Hypothalamus (tissue), 51 donors: ENCODE results near the gene NPAS3.
A peak's percentile ranks its signal among the peaks of the same experiment; 100 is the strongest.

Experiments
- DNase-seq, 51 donors: peaks; one replicate each; lab custom pipeline; 2025; lab: John Stamatoyannopoulos, UW

NPAS3 gene

DNA sequence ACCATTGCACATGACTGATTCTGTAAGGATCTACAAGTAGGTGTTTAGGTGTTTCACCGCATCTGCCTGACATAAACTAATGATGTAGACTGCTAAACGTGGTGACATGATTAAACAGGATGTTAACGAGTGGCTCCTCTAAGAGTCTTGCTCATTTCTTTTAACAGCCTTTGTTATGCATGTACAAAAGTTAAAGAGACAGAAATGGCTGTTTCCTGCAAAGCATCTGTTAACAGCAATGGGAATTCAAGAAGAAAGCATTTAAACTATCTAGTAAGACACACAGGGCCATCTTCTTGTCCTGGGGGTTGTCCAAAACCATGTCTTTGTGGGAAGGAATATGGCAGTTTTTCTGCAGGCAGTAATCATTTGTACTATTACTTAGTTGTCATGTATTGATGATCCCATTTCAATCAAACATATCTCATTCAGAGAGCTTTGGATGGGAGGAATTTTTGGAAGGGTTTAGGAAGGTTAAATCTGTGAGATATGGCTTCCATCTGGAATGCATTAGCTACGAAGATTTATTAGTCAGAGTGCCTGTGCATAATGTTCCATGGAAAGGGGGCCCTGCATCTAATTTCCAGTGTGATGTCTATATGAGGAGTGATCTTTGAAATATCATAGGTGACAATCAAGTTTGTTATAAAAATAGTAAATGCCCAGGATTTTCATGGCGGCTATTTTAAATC, 517.1 kb downstream of the NPAS3 start:
- no peak for DNase-seq

DNA sequence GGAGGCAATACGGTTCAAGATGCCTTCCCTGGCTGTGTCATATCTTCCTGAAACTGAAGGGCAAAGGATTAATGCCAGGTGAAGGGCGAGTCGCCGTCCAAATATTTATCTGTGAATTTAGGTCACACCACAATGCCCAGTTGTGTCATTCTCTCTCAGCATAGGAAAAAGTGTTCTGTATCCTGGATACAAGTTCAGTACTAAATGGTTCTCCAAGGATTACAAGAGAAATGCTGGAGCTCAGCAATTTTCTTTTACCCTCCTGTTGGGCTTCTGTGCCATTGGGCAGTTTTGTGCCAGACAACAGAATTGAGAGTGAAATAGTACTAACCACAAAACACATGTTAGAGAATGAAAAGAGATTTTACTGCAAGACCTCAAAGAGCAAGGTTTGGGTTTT, 518.3 kb downstream of the NPAS3 start:
- DNase-seq: peak in 5 of 51 donors; percentile 9 to 44 (median 14)

DNA sequence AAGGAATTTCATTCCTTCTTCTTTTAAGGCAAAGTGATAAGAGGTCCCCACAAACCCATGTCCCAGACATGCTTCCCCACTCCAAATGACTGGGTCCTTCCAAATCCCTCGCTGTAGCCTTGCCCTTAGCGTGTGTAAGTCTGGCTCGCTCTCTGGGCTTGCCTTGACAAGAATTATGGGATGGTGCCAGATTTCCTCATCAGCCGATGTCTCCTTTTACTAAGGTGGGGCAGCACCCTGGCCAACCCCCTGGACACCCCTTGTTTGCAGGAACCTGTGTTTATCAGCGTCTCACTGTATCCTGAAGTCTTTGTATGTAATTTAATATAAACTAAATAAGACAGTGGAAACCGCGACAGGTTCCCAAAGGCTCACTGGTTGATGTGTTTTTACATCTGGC, 518.9 kb downstream of the NPAS3 start:
- no peak for DNase-seq

DNA sequence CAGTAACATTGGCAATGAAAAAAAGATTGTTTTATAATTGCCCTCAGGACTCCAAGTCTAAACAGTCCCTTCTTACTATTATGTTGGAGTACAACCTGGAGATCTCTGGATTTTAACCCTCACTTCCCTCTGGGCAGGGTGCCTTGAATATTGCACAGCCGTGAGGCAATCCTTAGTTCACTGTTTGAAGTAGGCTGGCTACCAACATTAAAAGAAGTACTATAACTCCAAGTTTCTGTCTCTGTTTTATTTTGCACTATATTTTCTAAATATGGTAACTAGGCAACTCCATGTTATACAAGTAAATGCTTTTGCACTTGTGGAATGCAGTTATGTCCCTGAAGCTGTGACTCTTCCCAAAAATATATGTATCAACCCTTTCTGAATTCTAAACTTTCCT, 521.5 kb downstream of the NPAS3 start:
- no peak for DNase-seq

DNA sequence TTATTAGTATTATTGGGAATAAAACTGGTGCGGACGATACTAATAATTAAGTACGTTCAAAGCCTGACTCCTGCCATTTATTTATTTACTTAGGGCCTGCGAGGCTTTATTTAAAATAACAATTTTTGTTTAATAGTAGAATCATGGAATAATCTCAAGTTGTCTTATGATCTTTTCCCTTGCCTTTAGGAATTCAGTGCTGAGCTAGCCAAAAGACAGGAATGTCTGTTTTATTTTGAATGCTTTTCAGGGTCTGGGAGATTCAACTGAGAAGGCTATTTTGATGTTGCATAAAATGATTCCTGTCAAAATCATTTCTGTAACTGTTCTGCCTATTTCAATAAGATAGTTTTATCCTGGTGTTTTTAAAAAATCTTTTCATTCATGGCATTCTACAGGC, 522.4 kb downstream of the NPAS3 start:
- DNase-seq: no peak

DNA sequence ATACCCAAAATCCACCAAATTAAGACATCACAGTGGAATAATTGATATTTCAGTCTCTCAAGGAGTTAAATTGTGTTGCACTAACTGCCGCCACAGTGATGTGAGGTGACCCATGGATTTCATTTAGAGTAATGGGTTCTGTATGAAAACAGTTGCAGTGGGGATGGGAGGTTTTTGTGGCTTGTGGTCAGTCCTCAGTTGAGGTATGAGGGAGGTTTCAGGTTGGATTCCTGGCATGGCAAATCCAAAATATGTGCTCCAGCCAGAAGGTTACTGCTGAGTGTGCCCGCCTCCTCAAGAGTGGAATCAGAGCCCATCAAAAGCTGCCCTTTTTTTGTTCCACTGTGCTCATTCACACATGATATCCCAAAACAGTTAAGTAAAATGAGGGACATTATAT, 525.1 kb downstream of the NPAS3 start:
- no peak for DNase-seq

DNA sequence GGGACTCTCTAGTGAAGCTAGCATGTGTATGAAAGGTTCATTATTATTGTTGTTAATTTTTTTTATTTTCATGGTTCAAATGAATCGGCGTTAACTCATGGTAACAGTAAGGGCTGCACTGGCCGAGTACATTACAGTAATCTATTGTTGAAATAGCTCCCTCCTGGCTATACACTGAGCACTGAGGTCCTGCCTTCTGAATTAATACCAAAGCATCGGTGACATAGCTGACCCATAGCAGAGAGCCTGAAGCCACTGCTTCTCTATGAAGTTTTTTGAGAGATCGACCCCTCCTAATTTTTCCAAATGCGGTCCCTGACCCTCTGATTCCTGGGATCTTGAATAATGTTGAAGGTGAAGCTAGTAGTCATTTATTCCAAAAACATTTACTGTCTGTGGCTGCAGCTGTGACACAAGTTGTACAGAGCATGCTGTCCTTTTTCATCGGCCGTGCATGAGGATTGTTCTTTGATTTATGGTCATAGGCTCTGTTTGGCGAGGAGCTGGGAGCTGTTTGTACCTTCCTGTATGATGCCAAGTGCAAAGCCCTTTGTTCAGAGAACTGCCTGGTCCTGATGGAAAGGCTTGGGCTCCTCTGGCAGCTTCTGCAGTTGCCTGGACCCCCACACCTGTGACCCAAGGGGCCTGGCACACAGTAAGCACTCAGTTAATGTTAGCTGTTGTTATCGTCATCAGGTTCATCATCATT, 525.7 kb downstream of the NPAS3 start:
- peak in 2 of 51 donors; percentile 2 to 11 for DNase-seq

DNA sequence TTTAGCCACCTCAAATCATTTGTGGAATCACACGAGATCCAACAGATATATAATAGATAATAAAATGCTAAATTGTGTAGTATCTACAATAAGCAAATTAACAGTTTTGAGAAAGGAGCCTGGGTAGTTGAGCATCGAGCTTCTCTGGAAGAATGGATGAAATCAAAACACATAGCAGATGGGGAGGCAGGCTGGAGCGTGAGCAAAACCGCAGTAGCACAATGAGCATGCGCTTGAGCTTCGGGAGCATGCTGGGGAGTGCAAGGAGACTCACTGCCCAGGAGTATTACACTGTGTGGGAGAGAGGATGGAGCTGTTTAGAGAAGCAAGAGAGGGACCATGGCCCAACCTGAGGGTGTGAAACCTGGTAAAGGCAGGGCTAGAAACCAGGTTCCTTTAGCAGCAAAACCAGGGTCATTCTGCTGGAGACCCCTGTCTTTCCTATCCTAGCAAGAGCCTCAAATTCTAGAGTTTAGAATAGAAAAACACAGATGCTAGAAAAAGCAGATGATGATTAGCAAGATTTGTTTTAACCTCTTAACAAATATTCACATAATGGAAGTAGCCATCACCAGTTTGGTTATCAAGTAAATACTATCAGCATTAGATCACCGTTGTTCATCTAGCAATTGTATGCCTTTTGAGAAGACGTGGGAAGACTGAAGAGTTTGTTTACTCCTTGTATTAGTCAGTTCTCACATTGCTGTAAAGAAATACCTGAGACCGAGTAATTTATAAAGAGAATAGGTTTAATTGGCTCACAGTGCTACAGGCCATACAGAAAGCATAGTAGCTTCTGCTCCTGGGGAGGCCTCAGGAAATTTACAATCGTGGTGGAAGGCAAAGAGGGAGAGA, 527.4 kb downstream of the NPAS3 start:
- no peak for DNase-seq

DNA sequence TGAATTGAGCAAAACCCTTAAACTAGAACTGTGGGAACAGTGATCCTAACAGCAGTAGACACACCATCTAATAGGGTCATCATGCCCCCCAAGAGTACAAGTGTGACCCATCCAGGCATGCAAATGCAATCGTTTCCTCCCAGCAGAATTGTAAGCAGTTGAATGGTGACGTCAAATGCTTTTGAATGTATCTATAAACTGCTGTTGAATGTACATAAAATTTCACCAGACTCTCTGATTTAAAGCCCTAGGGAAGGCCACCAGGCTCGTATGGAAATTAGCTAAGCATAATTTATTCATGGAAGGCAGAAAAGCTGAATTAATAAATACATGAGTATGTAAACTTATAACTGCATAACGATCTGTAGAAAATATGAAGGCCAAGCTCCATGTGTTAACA, 529.3 kb downstream of the NPAS3 start:
- DNase-seq: no peak

DNA sequence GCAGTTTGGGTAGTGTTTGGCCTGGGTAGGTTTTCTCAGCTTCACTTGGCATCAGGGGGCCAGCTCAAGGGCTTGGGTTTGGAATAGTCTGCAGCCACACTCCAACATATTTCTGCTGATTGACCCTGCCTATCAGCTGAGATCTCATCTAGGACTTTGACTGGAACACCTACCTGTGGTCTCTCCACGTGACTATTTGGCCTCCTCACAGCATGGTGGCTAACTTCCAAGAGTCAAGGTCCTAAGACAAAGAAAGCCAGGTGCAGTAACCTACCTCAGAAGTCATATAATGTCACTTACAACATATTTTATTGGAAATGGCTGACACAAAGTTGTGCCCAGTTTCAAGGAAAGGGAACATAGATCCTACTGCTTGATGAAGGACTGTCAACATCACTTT, 531.2 kb downstream of the NPAS3 start:
- DNase-seq: no peak

DNA sequence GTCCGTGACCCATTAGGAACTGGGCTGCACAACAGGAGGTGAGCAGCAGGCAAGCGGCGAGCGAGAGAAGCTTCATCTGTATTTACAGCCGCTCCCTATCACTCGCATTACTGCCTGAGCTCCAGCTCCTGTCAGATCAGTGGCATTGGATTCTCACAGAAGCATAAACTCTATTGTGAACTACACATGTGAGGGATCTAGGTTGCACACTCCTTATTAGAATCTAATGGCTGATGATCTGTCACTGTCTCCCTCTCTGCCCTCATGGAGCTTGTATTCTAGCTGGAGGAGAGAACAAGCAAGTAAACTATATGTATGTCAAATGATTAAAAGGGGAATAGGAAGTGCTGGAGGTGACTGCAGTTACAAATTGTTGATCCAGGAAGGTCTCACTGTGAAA, 533.1 kb downstream of the NPAS3 start:
- no peak for DNase-seq

DNA sequence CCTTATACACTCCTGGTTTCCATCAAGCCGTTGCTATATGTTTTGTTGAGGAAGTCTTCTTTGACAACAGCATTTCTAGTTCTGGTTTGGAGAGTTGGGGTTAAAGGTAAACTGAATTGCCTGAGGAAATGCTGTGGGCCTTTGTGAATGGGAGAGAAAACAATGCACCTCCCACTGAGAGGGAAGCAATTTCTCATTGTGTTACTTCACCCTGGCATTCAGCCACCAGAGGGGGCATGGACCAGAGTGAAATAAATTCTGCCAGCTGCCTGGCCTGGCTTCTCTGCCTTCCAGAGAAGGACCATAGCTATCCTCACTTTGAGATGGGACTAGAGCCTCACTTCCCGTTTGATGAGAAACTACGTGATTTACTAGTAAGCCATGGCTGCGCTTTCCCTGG, 536.9 kb downstream of the NPAS3 start:
- DNase-seq: peak in 34 of 51 donors; percentile 9 to 75 (median 51)

DNA sequence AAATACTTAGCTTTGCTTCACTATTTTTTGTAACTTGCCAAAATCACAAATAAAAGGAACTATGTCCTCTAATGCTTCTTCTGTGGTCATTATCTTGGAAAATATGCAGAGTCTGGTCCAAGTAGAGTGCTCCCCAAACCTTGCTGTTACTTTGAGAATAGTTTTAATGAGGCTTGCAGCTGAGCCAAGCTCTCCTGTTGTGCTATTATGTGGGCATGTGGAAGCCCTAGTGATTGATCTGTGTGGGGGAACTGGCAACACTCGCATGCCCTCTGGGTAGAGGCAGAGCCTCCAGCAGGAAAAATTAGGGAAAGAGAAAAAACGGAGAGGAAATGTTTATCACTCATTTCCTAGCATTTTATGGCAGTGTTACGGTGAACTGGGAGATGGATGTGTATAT, 539.1 kb downstream of the NPAS3 start:
- DNase-seq: peak in 21 of 51 donors; percentile 3 to 61 (median 35)

DNA sequence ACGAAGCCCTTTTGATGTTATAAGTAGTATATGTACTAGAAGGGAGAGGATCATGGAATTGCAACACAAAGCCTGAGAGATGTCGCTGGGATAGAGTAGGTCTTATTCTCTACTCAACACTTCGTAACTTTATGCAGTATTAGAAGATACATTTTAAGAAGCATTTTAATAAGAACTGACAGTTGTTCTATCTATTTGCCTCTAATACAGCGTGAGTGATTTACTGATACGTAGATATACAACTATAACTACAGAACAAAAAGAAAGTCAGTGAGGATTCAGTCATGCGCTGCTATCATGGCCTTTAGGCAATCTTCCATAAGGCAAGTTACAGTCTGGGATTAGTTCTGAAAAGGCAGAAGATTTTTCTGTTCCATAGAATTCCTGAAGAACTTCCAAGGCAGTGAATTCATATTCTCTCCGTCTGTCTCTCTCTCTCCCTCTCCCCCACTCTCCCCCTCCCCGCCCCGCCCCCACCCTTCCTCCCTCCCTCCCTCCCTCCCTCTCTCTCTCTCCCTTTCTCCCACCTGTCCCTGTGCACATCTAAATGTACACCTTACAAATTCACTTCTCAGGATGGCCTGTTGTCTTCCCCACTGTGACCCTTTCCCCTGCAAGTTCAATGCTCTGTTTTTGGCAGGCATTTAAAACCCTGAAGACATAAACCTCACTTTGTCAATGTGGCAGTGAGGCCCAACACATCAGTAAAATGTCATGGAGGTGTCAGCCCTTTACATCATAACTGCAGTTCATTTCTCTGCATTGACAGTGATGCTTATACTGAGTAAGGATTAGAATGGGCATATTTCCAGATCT, 541.6 kb downstream of the NPAS3 start:
- DNase-seq: no peak

DNA sequence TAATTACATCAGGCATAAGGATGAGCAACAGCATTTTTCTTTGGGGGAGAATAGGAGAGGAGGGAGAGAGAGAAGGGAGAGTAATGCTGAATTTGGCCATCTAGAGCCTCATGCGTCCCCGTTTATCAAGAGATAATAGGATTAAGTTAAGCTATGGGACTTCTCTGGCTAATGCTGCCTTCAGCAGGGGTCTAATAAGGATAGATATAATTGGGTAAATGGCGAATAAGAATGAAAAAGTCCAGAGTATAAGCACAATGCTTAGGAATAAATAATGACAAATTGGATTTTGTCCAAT, 542.2 kb downstream of the NPAS3 start:
- no peak for DNase-seq

DNA sequence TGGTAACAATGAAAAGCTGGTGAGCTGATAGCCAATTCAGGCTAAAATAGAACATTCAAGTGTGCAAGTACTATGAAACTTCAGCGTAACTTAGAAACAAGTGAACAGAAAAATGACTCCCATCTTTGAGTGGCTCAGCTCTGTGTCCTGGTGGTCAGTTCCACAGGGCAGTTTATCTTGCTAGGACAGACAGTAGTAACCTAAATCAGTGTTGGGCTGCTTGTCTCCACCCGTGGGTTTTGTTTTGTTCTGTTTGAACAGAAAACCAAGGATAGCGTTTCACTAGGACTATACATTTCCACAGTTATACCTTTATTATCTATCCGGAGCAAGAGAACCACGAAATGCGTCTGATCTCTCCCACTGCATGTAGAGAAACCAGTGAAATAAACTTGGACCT, 544.4 kb downstream of the NPAS3 start:
- no peak for DNase-seq

DNA sequence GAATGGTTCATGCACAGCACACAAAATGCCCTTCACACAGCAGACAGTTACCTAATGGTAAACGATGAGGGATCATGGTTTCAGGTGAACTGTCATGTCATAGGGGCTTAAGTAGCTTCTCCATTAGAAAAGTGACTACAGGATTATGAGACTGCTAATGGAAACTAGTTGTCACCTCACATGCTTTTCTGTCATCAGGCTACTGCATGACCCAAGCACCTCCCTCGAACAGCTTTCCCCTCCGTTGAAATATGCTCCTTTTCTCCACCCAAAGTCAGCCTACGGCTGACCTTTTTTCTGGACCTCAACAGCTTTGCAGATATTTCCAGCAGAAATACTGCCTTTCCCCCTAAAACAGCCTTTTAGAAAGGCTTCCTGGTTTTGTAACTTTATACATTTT, 544.9 kb downstream of the NPAS3 start:
- no peak for DNase-seq

DNA sequence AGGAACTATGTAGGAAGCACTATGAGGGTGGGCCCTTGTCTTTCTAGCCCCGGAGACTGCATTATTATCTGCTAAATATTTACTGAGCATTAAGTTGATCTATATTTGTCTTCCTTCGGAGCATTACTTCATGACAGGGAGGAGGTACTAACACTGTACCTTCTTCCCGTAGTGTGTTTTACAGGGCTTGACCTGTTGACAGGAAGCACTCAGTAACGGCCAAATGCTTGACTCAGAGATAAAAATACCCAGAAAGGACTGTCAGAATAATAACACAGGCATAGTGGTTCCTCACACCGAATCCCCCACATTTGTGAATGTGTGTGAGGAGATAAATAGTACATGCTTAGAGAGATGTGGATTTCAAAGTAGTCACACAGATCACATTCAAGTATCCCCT, 545.6 kb downstream of the NPAS3 start:
- no peak for DNase-seq

DNA sequence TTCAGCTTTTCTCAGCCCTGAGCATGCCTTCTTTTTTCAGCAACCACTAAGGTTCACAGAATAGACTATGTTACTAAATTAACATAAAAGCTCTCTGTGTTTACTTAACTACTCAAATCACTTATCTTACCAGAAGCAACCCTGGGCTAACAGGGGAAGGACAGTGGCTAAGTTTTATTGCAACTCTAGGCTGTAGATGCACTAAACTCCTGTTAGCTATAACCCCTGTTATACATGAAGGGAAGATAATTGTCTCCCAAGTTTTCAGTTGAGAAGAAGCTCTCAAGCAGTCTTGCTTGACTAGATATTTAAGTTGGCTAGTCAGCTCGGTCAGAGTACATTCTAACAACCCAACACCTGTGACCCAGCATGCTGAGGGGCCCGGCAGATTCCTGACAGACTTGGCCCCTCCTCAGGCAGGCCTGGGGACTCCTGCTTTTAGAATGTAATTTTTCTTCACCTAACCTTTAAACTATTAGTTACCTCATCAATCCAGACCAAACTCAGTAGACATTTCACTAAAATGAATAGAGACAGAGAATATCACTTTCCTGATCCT, 547.7 kb downstream of the NPAS3 start:
- no peak for DNase-seq

DNA sequence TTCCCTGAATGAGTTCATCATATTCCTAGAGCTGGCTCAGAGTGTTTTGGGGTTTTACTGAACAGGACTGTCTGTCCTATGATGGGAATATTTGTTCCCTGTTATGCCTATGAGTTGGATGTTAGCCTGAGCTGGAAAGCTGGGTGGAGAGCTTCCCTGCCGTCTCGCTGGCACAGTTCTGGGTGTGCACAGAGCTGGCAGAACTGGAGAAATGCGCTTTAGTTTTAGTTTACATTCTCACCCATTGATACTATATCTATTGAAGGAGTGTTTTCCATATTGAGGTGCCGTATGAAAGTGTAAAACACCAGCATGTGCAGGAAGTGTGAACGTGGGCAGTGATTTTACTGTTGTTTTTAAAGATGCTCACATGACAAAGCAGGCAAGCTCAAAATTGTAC, 549.9 kb downstream of the NPAS3 start:
- no peak for DNase-seq

DNA sequence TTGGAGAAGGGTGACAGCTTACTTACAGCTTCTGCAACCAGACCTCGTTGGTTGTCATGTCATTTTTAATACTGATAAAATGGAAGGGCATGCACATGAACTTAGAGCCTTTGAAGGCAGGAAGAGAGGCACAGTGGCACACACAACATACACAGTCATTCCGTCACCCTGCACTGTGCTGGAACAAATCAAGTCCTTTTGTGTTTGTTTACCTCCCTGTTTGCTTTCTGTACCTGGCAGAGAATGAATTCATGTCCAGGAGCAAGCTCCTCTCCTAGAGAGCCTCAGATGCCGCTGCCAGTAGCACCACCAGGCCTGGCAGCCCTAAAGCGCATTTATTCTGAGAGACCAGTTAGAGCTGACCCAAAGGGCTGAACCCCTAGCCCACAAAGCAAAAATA, 551.9 kb downstream of the NPAS3 start:
- peak in 3 of 51 donors; percentile 14 to 22 (median 18) for DNase-seq
